IMR-90 (cell line): Measurements from ENCODE around the gene HORMAD1. TPM values are rescaled to one million over a fixed set of nuclear protein-coding genes. Genes with fewer than 3 reads are reported as not detected.

Experiments
- ATAC-seq: fragments of 200-7000 bp; cut with Tn5 transposase; 2 replicates; pipeline ENCODE4 v1.9.1; 2020; ENCODE audit warnings: low read depth, mild to moderate bottlenecking, moderate library complexity
- BruUV-seq: library from RNA; stranded (reverse); fragments of 400-500 nt; replicated peaks from 2 replicates; lab custom pipeline; 2021; lab: Mats Ljungman, UMichigan
- CTCF ChIA-PET: fragments of 300-600 bp; formaldehyde crosslinking; extraction: SDS; loops from one replicate; lab custom pipeline; 2021; ENCODE audit warnings: antibody characterized with exemption; lab: Yijun Ruan, JAX
- POLR2A ChIA-PET: fragments of 300-600 bp; sonication (Branson Sonifier 250); formaldehyde crosslinking; loops from one replicate; lab custom pipeline; 2022; ENCODE audit warnings: antibody characterized with exemption; ENCODE audit not compliant: unreplicated experiment; lab: Charles Lee
- DNase-seq: peaks from one replicate; pipeline ENCODE4 v3.0.0; 2013
- H2AFZ ChIP-seq: replicated peaks from 2 replicates; pipeline ENCODE3; 2013; ENCODE audit warnings: low read length, mild to moderate bottlenecking; ENCODE audit not compliant: poor library complexity
- H2AK5ac ChIP-seq: 2 replicates; pipeline ENCODE4 v1.6.1; 2013; ENCODE audit warnings: low read depth, low read length, inconsistent platforms
- H2AK9ac ChIP-seq: replicated peaks from 2 replicates; pipeline ENCODE3; 2013; ENCODE audit warnings: mild to moderate bottlenecking, low read depth, low read length, moderate library complexity; ENCODE audit not compliant: poor library complexity
- H2BK120ac ChIP-seq: 2 replicates; pipeline ENCODE4 v1.6.1; 2013; ENCODE audit warnings: low read depth, low read length, inconsistent platforms
- H2BK15ac ChIP-seq: 3 replicates; pipeline ENCODE4 v1.6.1; 2013; ENCODE audit warnings: low read depth, low read length, inconsistent platforms
- H2BK20ac ChIP-seq: 2 replicates; pipeline ENCODE4 v1.6.1; 2013; ENCODE audit warnings: low read depth, mild to moderate bottlenecking, inconsistent platforms, low read length, moderate library complexity
- H2BK5ac ChIP-seq: 2 replicates; pipeline ENCODE4 v1.6.1; 2013; ENCODE audit warnings: mild to moderate bottlenecking, low read depth, low read length, inconsistent platforms; ENCODE audit not compliant: poor library complexity, severe bottlenecking
- H3K14ac ChIP-seq: replicated peaks from 2 replicates; pipeline ENCODE4 v1.6.1; 2013; ENCODE audit warnings: low read depth, low read length, inconsistent platforms
- H3K18ac ChIP-seq: 2 replicates; pipeline ENCODE4 v1.6.1; 2013; ENCODE audit warnings: low read depth, low read length, control low read depth
- H3K23ac ChIP-seq: 2 replicates; pipeline ENCODE4 v1.6.1; 2013; ENCODE audit warnings: low read depth, low read length, inconsistent platforms
- H3K27ac ChIP-seq: 2 replicates; pipeline ENCODE4 v1.5.1; 2013; ENCODE audit warnings: mild to moderate bottlenecking, control low read depth, low read length; ENCODE audit not compliant: insufficient read depth
- H3K27me3 ChIP-seq: 2 replicates; pipeline ENCODE4 v1.6.1; 2013; ENCODE audit warnings: low read length; ENCODE audit not compliant: control insufficient read depth, insufficient read depth
- H3K36me3 ChIP-seq: 2 replicates; pipeline ENCODE4 v1.6.1; 2013; ENCODE audit warnings: low read length, mixed read lengths; ENCODE audit not compliant: control insufficient read depth, insufficient read depth
- H3K4ac ChIP-seq: 2 replicates; pipeline ENCODE4 v1.6.1; 2013; ENCODE audit warnings: low read depth, low read length, inconsistent platforms
- H3K4me1 ChIP-seq: 2 replicates; pipeline ENCODE4 v1.6.1; 2013; ENCODE audit warnings: low read length, mixed read lengths; ENCODE audit not compliant: control insufficient read depth, insufficient read depth
- H3K4me2 ChIP-seq: 2 replicates; pipeline ENCODE4 v1.6.1; 2013; ENCODE audit warnings: low read depth, mild to moderate bottlenecking, control low read depth, low read length, moderate library complexity
- H3K4me3 ChIP-seq: 2 replicates; pipeline ENCODE4 v1.5.1; 2013; ENCODE audit warnings: low read depth, mild to moderate bottlenecking, control low read depth, low read length, moderate library complexity; ENCODE audit not compliant: insufficient read depth
- H3K56ac ChIP-seq: 2 replicates; pipeline ENCODE4 v1.6.1; 2013; ENCODE audit warnings: low read length, inconsistent platforms; ENCODE audit not compliant: insufficient read depth; ENCODE audit errors: extremely low read depth
- H3K79me1 ChIP-seq, 2 experiments: 2 replicates each; pipeline ENCODE4 v1.6.1; 2013; ENCODE audit warnings: low read length in 2 of 2, inconsistent platforms in 1 of 2, low read depth in 1 of 2
- H3K9ac ChIP-seq: 2 replicates; pipeline ENCODE4 v1.6.1; 2013; ENCODE audit warnings: low read depth, low read length, control low read depth
- H3K9me1 ChIP-seq: 2 replicates; pipeline ENCODE4 v1.6.1; 2013; ENCODE audit warnings: low read length, inconsistent platforms; ENCODE audit not compliant: insufficient read depth
- H3K9me3 ChIP-seq: 2 replicates; pipeline ENCODE4 v1.6.1; 2013; ENCODE audit warnings: low read length; ENCODE audit not compliant: control insufficient read depth, insufficient read depth
- H4K20me1 ChIP-seq: 2 replicates; pipeline ENCODE4 v1.6.1; 2013; ENCODE audit warnings: low read length, inconsistent platforms; ENCODE audit not compliant: insufficient read depth
- H4K5ac ChIP-seq: 2 replicates; pipeline ENCODE4 v1.6.1; 2013; ENCODE audit warnings: mild to moderate bottlenecking, low read depth, low read length, control low read depth
- H4K8ac ChIP-seq, 2 experiments: 2 replicates each; pipeline ENCODE4 v1.6.1; 2013; ENCODE audit warnings: low read depth in 2 of 2, low read length in 2 of 2, control low read depth in 1 of 2, inconsistent platforms in 1 of 2
- H4K91ac ChIP-seq: 2 replicates; pipeline ENCODE4 v1.6.1; 2013; ENCODE audit warnings: low read depth, low read length, inconsistent platforms; ENCODE audit not compliant: insufficient read depth
- CTCF ChIP-seq: conservative IDR thresholded peaks from 2 replicates; pipeline ENCODE4 v1.5.1; 2012; ENCODE audit warnings: mild to moderate bottlenecking, low read depth, low read length, improper control_type of control experiment
- NFE2L2 ChIP-seq: fragments of 150-350 bp; IDR thresholded peaks from 2 replicates; pipeline ENCODE4 v1.6.1; 2016; ENCODE audit warnings: low read depth, mild to moderate bottlenecking, low read length
- RCOR1 ChIP-seq: IDR thresholded peaks from 2 replicates; pipeline ENCODE4 v1.6.1; 2012; ENCODE audit warnings: mild to moderate bottlenecking, low read length, improper control_type of control experiment; ENCODE audit not compliant: insufficient replicate concordance
- WGBS, 2 experiments: methylation state at CpG; one replicate each; pipeline versions ENCODE4 v1.1.5 to v1.1.7; 2013; ENCODE audit warnings: missing lambda C conversion rate in 2 of 2; ENCODE audit not compliant: insufficient read length in 1 of 2; ENCODE audit errors: extremely low coverage in 2 of 2; 5-methylcytosine and 5-hydroxymethylcytosine counted together
- dilution Hi-C: fragments of 300-500 bp; cut with HindIII; formaldehyde crosslinking; loops from one replicate; pipeline ENCODE4 v1.14.3; 2018; ENCODE audit warnings: low sequenced_read_pairs; ENCODE audit not compliant: unreplicated experiment
- in situ Hi-C: fragments of 300-500 bp; cut with MboI; formaldehyde crosslinking; loops from 3 replicates; pipeline ENCODE4 v1.14.3; 2019; ENCODE audit warnings: low sequenced_read_pairs, inconsistent platforms, mixed read lengths
- intact Hi-C: fragments of 100-400 bp; cut with micrococcal nuclease; formaldehyde crosslinking; loops from 2 replicates; pipeline ENCODE4 v1.10.0; 2022
- polyA plus RNA-seq, 3 experiments: library from polyadenylated mRNA; depleted of rRNA; stranded (reverse); fragments of >200 nt; gene quantifications; 2 replicates each; pipeline ENCODE4 v1.2.3, GENCODE V29; 2012; ENCODE audit warnings: low replicate concordance in 1 of 3
- total RNA-seq: library from RNA; depleted of rRNA; stranded (reverse); fragments of >200 nt; gene quantifications from 2 replicates; pipeline ENCODE4 v1.2.3, GENCODE V29; 2012

The HORMAD1 gene
- total and polyA plus RNA-seq, 2 of the 4 experiments (the other 2 are of a cell fraction): not detected

- no peak overlapping the region for H2AK5ac ChIP-seq
- peak overlapping the region; percentile 18 for H2AK9ac ChIP-seq
- ChIA-PET POLR2A (no interaction called here), CTCF (interaction anchor here (0.8 to 1.2 kb wide), 3 partner anchors 11 to 136 kb away, joined by 3 to 4 read pairs (median 3); no protein-coding TSS in a partner anchor)
- TF ChIP-seq NFE2L2 (no peak), RCOR1 (no peak), CTCF (no peak)
- peak overlapping the region; percentile 81 for H3K4ac ChIP-seq
- WGBS, 2 experiments: no CpG with 5 or more reads among the region's 6 CpGs
- peaks cover 0 to 19% of the 10 kb centered on the region in 2 experiments; a peak in 3 of 4 replicates for H3K79me1 ChIP-seq
- no peaks in the 10 kb centered on the region for H4K20me1 ChIP-seq
- H3K14ac ChIP-seq: peak overlapping the region; percentile 73
- peak overlapping the region; percentile 25 for H2BK5ac ChIP-seq
- no peaks in the 10 kb centered on the region for H3K27me3 ChIP-seq
- peak overlapping the region; percentile 84 for H4K5ac ChIP-seq
- in situ Hi-C loops (no loop called here), dilution Hi-C loops (no loop called here), intact Hi-C loops (loop anchor here (2.0 to 5.0 kb wide), 2 partner anchors 116 to 134 kb away; no protein-coding TSS in a partner anchor)
- no peak overlapping the region for H4K91ac ChIP-seq
- H2BK15ac ChIP-seq: no peak overlapping the region
- peak overlapping the region; percentile 54; the same call in 1 of the 2 replicates for H3K23ac ChIP-seq
- no TSS peak for BruUV-seq
- H3K9me1 ChIP-seq: no peaks in the 10 kb centered on the region
- 0 out of 2 replicates have a peak overlapping the region, but pooled peaks have one; percentile 13 for H3K27ac ChIP-seq
- H3K4me1 ChIP-seq: no peaks in the 10 kb centered on the region
- H2BK120ac ChIP-seq: no peak overlapping the region; the same call in 1 of the 2 replicates
- peak overlapping the region in 1 of 2 experiments; percentile 94; a peak in 2 of 4 replicates for H4K8ac ChIP-seq
- no peaks in the 10 kb centered on the region for H3K9me3 ChIP-seq
- no peak overlapping the region for H3K56ac ChIP-seq
- ATAC-seq (no peak), DNase-seq (no peak)
- H3K36me3 ChIP-seq: peaks cover 3% of the 10 kb centered on the region; the same call in 1 of the 2 replicates
- H3K4me3 ChIP-seq: peak overlapping the region; percentile 74
- H3K4me2 ChIP-seq: peak overlapping the region; percentile 73
- peak overlapping the region; percentile 90 for H2AFZ ChIP-seq
- H3K9ac ChIP-seq: peak overlapping the region; percentile 80
- H3K18ac ChIP-seq: peak overlapping the region; percentile 40; the same call in 1 of the 2 replicates
- no peak overlapping the region for H2BK20ac ChIP-seq
Observed at GRCh38 chr1:150696590-150696989, 24.1 kb downstream of the HORMAD1 start.
